ENCODE measurements around the gene UXT.
"Not testable (repeated sequence)": the region's sequence is repeated elsewhere in the genome, so short reads cannot be mapped to it uniquely, and the experiment has no call there.

UXT gene

DNA sequence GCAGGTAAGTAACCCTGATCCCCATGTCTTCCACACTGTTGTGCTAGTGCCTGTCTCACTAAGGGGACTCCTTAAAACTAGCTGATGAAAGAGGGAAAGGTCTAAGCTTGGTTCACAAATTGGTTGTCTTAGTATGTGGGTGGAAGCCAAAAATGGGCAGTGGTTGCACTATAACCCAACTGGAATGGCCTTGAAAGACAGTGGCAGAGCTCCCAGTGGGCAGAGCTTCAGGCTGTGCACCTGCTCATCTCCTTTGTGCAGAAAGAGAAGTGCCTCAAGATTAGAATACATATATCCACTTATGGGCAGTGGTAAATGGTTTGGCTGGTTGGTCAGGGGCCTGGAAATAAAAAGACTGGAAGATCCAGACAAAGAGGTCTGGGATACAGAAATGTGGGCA, 46.6 kb downstream of the UXT start:
- no peak for DNase-seq

DNA sequence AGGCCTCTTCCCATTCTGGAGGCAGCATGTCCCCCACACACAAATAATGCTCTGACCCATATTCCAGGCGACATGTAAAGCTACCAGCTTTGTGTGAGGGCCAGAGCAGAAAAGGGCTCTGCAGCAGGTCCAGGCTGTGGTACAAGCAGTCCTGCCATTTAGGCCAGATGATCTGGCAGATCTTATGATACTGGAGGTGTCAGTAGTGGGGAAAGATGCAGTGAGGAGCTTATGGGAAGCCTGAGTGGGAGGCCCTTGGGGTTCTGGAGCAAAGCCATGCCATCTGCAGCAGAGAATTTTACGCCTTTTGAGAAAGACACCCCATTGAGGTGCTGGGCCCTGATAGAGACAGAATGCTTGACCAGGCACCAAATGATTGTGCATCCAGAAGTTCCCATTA, 47.1 kb downstream of the UXT start:
- no peak for DNase-seq

- no peak for DNase-seq
Measured at GRCh38 chrX:47611489-47611888, 47.5 kb downstream of the UXT start.

DNA sequence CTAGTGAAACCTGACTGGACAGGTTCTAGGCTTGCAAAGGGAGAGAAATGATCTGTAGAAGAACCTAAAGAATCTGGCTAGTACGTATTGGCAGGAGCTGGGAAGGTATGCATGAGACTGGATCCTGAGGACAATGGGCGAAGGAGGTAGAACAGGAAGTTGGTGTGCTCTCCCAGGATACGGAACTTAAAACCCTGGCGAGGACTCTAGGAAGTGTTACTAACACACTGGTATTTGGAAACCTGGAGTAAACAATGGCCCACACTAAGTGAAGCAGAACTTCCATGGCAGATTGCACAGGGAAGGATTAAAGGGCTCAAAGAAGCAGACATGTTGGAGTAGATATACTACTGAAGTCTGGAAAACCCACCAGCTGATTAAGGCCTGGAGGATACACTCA, 48.5 kb downstream of the UXT start:
- DNase-seq, result no peak

- no peak for DNase-seq
Measured at GRCh38 chrX:47608130-47608810, 50.7 kb downstream of the UXT start.

- no peak for DNase-seq
Measured at GRCh38 chrX:47607091-47607490, 51.9 kb downstream of the UXT start.

DNA sequence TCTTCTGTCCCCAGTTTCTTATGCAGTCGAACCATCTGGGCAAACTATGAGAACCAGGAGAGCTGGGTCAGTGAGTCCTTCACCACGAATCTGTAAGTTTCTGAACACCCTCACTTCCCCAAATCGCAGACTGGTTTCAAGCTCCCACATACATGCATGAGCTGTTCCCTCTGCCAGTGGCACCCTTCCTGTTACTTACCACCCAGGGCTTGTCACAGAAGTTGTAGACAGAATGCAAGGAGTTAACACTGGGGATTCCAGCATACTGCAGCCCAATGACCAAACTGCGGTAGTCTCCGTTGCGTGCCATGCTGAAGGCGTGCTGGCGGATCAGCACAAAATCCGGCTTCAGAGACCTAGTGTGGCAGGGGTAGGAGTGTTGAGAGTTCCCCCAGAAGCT, 54.0 kb downstream of the UXT start:
- no peak for DNase-seq

DNA sequence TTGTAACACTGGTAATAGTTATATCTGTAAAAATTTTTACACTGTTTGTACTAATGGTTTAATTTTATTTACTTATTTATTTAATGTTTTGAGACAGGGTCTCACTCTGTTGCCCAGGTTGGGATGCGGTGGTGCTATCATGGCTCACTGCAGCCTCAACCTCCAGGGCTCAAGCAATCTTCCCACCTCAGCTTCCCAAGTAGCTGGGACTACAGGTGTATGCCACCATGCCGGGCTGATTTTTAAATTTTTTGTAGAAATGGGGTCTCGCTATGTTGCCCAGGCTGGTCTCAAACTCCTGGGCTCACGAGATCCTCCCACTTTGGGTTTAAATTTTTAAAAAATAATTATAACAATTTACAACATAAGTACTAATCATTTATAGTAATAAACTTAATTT, 55.9 kb downstream of the UXT start:
- not testable (repeated sequence) for DNase-seq
